HL-60 (cell line): ENCODE data around the gene SLFNL1.

Experiments
- DNase-seq, 2 experiments: peaks; one replicate each; pipeline ENCODE4 v3.0.0-alpha.2; 2010 to 2020; ENCODE audit warnings: low read depth in 1 of 2, low spot score in 1 of 2
- H3K27ac ChIP-seq: fragments of 250-450 bp; sonication (Bioruptor Pico); replicated peaks from 2 replicates; pipeline ENCODE4 v1.5.1; 2020; ENCODE audit warnings: mild to moderate bottlenecking, moderate library complexity
- H3K27me3 ChIP-seq: fragments of 250-450 bp; sonication (Bioruptor Pico); 2 replicates; pipeline ENCODE4 v1.5.1; 2021; ENCODE audit warnings: mild to moderate bottlenecking, moderate library complexity; ENCODE audit not compliant: insufficient read depth, poor library complexity, severe bottlenecking
- H3K4me3 ChIP-seq: replicated peaks from 2 replicates; pipeline ENCODE4 v1.5.1; 2011; ENCODE audit warnings: mild to moderate bottlenecking, control low read depth, low read length; ENCODE audit not compliant: insufficient read depth
- CTCF ChIP-seq: IDR thresholded peaks from one replicate; pipeline ENCODE4 v1.5.1; 2011; ENCODE audit warnings: low read length, control low read depth, inconsistent platforms; ENCODE audit not compliant: insufficient read depth
- GABPA ChIP-seq: IDR thresholded peaks from 2 replicates; pipeline ENCODE4 v1.6.1; 2012; ENCODE audit warnings: low read depth
- POLR2AphosphoS5 ChIP-seq: IDR thresholded peaks from 2 replicates; pipeline ENCODE4 v1.6.1; 2012; ENCODE audit warnings: low read depth
- REST ChIP-seq: IDR thresholded peaks from 2 replicates; pipeline ENCODE4 v1.6.1; 2012; ENCODE audit warnings: low read depth; ENCODE audit not compliant: insufficient replicate concordance
- SPI1 ChIP-seq: IDR thresholded peaks from 2 replicates; pipeline ENCODE4 v1.6.1; 2012; ENCODE audit warnings: low read depth, mild to moderate bottlenecking, borderline replicate concordance

Gene SLFNL1

GRCh38 chr1:40977716-40978115, 43.8 kb downstream of the SLFNL1 start:
- no peak for TF ChIP-seq POLR2AphosphoS5
- TF ChIP-seq GABPA, result no peak
- no peak for TF ChIP-seq CTCF
- no peak for TF ChIP-seq SPI1
- no peak for TF ChIP-seq REST
- no peaks in the 10 kb centered on the region for H3K27me3 ChIP-seq
- H3K4me3 ChIP-seq, result no peak overlapping the region
- no peak overlapping the region for H3K27ac ChIP-seq
- no peak for DNase-seq

- DNase-seq, result no peak
- Histone ChIP-seq H3K27ac (no peak overlapping the region), H3K4me3 (no peak overlapping the region), H3K27me3 (no peaks in the 10 kb centered on the region)
- TF ChIP-seq SPI1 (no peak), REST (no peak), GABPA (no peak), CTCF (no peak), POLR2AphosphoS5 (no peak)
These were observed 44.4 kb downstream of the SLFNL1 start for GRCh38 chr1:40976952-40977690.

GRCh38 chr1:40974945-40975344, 46.6 kb downstream of the SLFNL1 start:
- Histone ChIP-seq H3K27me3 (no peaks in the 10 kb centered on the region), H3K4me3 (no peak overlapping the region), H3K27ac (no peak overlapping the region)
- no peak for TF ChIP-seq CTCF
- TF ChIP-seq GABPA, result no peak
- no peak for TF ChIP-seq SPI1
- no peak for TF ChIP-seq POLR2AphosphoS5
- TF ChIP-seq REST, result no peak
- DNase-seq, result no peak
